Activated CD4-positive, alpha-beta T cell treated with anti-CD3 and anti-CD28 coated beads for 48 hours (primary cell): ENCODE results near the gene TAF6L.
"Not testable (repeated sequence)": the region's sequence is repeated elsewhere in the genome, so short reads cannot be mapped to it uniquely, and the experiment has no call there.

Source experiments
- DNase-seq: peaks from one replicate; pipeline ENCODE4 v3.0.0-alpha.2; 2020

TAF6L gene

GRCh38 chr11:62771144-62772021 is at the start of gene TAF6L:
TAF6L (plus strand) TSS chr11:62771396; CDS start chr11:62775784, 4,388 bp downstream.
- peak; percentile 98 for DNase-seq

- no peak for DNase-seq
Observed at GRCh38 chr11:62721994-62722393, 49.2 kb upstream of the TAF6L start.

- no peak for DNase-seq
Observed at GRCh38 chr11:62724171-62724570, 47.0 kb upstream of the TAF6L start.

GRCh38 chr11:62725646-62726045 is 45.5 kb upstream of the TAF6L start:
- no peak for DNase-seq

GRCh38 chr11:62726156-62726914 is 44.9 kb upstream of the TAF6L start:
- peak; percentile 37 for DNase-seq

- no peak for DNase-seq
Observed at GRCh38 chr11:62726915-62727164, 44.4 kb upstream of the TAF6L start.

GRCh38 chr11:62727165-62727871 is 43.9 kb upstream of the TAF6L start, which contains the start of gene HNRNPUL2:
HNRNPUL2 (minus strand) TSS chr11:62727457; CDS start chr11:62727156, 301 bp downstream.
- peak; percentile 99 for DNase-seq

GRCh38 chr11:62727872-62728170 is 43.4 kb upstream of the TAF6L start:
- DNase-seq: peak; percentile 87

GRCh38 chr11:62728171-62728988 is 42.8 kb upstream of the TAF6L start, which contains the start of gene TTC9C:
TTC9C (plus strand) TSS chr11:62728486; CDS start chr11:62728849, 363 bp downstream.
- DNase-seq: peak; percentile 87

GRCh38 chr11:62730076-62730475 is 41.1 kb upstream of the TAF6L start:
- not testable (repeated sequence) for DNase-seq

GRCh38 chr11:62732830-62733229 is 38.4 kb upstream of the TAF6L start:
- DNase-seq: no peak

GRCh38 chr11:62737196-62737595 is 34.0 kb upstream of the TAF6L start:
- DNase-seq: no peak

- no peak for DNase-seq
Observed at GRCh38 chr11:62747475-62748160, 23.6 kb upstream of the TAF6L start.

- DNase-seq: not testable (repeated sequence)
Observed at GRCh38 chr11:62749931-62750330, 21.3 kb upstream of the TAF6L start.

- DNase-seq: no peak
Observed at GRCh38 chr11:62752177-62752785, 18.9 kb upstream of the TAF6L start.

- no peak for DNase-seq
Observed at GRCh38 chr11:62752994-62753735, 18.0 kb upstream of the TAF6L start.

GRCh38 chr11:62753736-62754603 is 17.2 kb upstream of the TAF6L start, which contains the start of gene ZBTB3:
ZBTB3 (minus strand) TSS chr11:62754160; CDS start chr11:62753664, 496 bp downstream.
- DNase-seq: peak; percentile 97

GRCh38 chr11:62755086-62755615 is 16.0 kb upstream of the TAF6L start:
- DNase-seq: no peak
